Body of pancreas (tissue), 4 donors: ENCODE measurements around the gene CEACAM8.

ENCODE experiments used
- POLR2A ChIP-seq, 3 donors: fragments of 450-650 bp; IDR thresholded peaks; one replicate each; pipeline ENCODE4 v1.6.1; 2016; ENCODE audit warnings: antibody characterized with exemption in 3 of 3, mild to moderate bottlenecking in 2 of 3
- TF ChIP-seq, protein P1 (sequence below), 7 experiments: fragments of 450-650 bp in 4 of 7; fragments of 200-600 bp in 3 of 7; sonication (generic) in 3 of 7; IDR thresholded peaks; one replicate each; pipeline ENCODE4 v1.5.1; 2016 to 2019; ENCODE audit warnings: antibody characterized with exemption in 7 of 7

DNA sequence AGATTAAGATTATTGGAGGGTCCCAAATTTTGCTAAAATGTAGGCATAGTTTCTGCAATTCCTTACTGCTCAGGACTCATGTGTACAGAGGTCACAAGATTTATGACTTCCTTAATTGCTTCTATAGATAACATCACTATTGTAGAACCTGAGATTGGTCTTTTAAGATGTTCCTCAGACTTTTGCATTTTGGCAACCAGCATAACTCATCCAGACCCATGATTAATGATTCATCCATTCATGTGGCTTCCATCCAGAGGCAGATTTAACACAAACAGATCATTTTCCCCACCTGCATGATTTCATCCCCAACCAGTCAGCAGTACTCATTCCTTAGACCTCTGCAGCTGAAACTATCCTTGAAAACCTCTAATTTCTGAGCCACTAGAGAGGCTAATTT is 34.5 kb upstream of the CEACAM8 start:
- TF ChIP-seq, protein P1, sequence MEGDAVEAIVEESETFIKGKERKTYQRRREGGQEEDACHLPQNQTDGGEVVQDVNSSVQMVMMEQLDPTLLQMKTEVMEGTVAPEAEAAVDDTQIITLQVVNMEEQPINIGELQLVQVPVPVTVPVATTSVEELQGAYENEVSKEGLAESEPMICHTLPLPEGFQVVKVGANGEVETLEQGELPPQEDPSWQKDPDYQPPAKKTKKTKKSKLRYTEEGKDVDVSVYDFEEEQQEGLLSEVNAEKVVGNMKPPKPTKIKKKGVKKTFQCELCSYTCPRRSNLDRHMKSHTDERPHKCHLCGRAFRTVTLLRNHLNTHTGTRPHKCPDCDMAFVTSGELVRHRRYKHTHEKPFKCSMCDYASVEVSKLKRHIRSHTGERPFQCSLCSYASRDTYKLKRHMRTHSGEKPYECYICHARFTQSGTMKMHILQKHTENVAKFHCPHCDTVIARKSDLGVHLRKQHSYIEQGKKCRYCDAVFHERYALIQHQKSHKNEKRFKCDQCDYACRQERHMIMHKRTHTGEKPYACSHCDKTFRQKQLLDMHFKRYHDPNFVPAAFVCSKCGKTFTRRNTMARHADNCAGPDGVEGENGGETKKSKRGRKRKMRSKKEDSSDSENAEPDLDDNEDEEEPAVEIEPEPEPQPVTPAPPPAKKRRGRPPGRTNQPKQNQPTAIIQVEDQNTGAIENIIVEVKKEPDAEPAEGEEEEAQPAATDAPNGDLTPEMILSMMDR (IDR thresholded peaks at IDR 0.05), result no peak
- no peak for TF ChIP-seq POLR2A (IDR thresholded peaks at IDR 0.05)
